Thymus (tissue), 11 donors: ENCODE data around the gene KCNK2. TPM values are rescaled to one million over a fixed set of nuclear protein-coding genes. Genes with fewer than 3 reads are reported as not detected.

ENCODE experiments used
- DNase-seq, 9 donors: peaks; one replicate each; pipeline ENCODE4 v3.0.0-alpha.2; 2013; ENCODE audit warnings: low spot score in 9 of 9, low read depth in 6 of 9, missing footprints in 1 of 9
- H3K27ac ChIP-seq, 2 donors: one replicate each; pipeline ENCODE4 v1.5.1; 2013; ENCODE audit warnings: control low read depth in 1 of 2, low read depth in 1 of 2, low read length in 1 of 2, mild to moderate bottlenecking in 1 of 2, moderate library complexity in 1 of 2
- H3K27me3 ChIP-seq, 2 donors: one replicate each; pipeline ENCODE4 v1.5.1; 2013; ENCODE audit warnings: low read length in 1 of 2; ENCODE audit not compliant: control insufficient read depth in 2 of 2, insufficient read depth in 1 of 2
- H3K36me3 ChIP-seq, 2 donors: one replicate each; pipeline ENCODE4 v1.5.1; 2013; ENCODE audit warnings: low read length in 1 of 2, mild to moderate bottlenecking in 1 of 2, moderate library complexity in 1 of 2; ENCODE audit not compliant: control insufficient read depth in 2 of 2, insufficient read depth in 2 of 2
- H3K4me1 ChIP-seq, 2 donors: one replicate each; pipeline ENCODE4 v1.5.1; 2013; ENCODE audit warnings: low read length in 2 of 2; ENCODE audit not compliant: control insufficient read depth in 2 of 2, insufficient read depth in 2 of 2
- H3K4me3 ChIP-seq, 2 donors: one replicate each; pipeline ENCODE4 v1.5.1; 2013; ENCODE audit warnings: low read length in 2 of 2, control low read depth in 1 of 2, mild to moderate bottlenecking in 1 of 2
- H3K9me3 ChIP-seq, 2 donors: one replicate each; pipeline ENCODE4 v1.5.1; 2013; ENCODE audit warnings: low read length in 1 of 2, mild to moderate bottlenecking in 1 of 2; ENCODE audit not compliant: control insufficient read depth in 2 of 2, insufficient read depth in 1 of 2
- whole genome bisulfite sequencing: extraction: QIAGEN DNeasy Blood & Tissue Kit; methylation state at CpG from one replicate; pipeline ENCODE4 v1.1.7; 2013; 5-methylcytosine and 5-hydroxymethylcytosine counted together
- polyA plus RNA-seq: library from polyadenylated mRNA; stranded (reverse); fragments of 200-250 nt; gene quantifications from one replicate; pipeline ENCODE4 v1.2.3, GENCODE V29; 2013
- total RNA-seq: library from RNA; stranded (reverse); fragments of 120-200 nt; gene quantifications from one replicate; pipeline ENCODE4 v1.2.4, GENCODE V29; 2013
- donor health status: healthy.

KCNK2 gene
- total and polyA plus RNA-seq, 2 donors = 0.30 to 0.57 TPM

DNA sequence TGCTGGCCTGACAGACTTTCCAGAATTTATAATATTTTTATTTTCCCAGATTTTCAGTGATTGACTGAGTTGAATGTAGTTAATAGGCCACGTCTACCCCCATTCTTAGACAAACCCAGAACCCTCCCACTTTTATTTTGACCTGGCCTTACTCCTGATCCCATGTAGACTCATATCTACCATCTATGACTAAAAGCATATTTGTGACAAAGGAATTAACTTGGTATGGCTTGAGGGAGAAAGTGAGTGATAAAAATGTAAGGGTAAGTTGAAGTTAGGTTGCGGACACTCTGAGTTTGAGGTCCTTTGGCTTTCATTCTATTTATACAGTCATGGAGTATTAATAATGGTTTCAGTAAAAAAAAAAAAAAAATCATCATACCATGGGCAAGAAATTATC, 168.4 kb downstream of the KCNK2 start:
- H3K27me3 ChIP-seq = no peaks in the 10 kb centered on the region
- 95% methylated on average over 2 of the region's 2 CpGs for WGBS

GRCh38 chr1:215251428-215251827, 168.9 kb downstream of the KCNK2 start:
- 97% methylated on average over 4 of the region's 4 CpGs for WGBS
- Histone ChIP-seq H3K27ac (no peak overlapping the region), H3K27me3 (no peaks in the 10 kb centered on the region), H3K4me1 (no peaks in the 10 kb centered on the region), H3K9me3 (no peaks in the 10 kb centered on the region), H3K36me3 (no peaks in the 10 kb centered on the region), H3K4me3 (no peak overlapping the region)
- no peak for DNase-seq

More for the DNA sequence above, 168.4 kb downstream of the KCNK2 start:
- H3K4me3 ChIP-seq = no peak overlapping the region
- no peak for DNase-seq
- no peaks in the 10 kb centered on the region for H3K36me3 ChIP-seq
- no peaks in the 10 kb centered on the region for H3K9me3 ChIP-seq
- no peaks in the 10 kb centered on the region for H3K4me1 ChIP-seq
- no peak overlapping the region for H3K27ac ChIP-seq

DNA sequence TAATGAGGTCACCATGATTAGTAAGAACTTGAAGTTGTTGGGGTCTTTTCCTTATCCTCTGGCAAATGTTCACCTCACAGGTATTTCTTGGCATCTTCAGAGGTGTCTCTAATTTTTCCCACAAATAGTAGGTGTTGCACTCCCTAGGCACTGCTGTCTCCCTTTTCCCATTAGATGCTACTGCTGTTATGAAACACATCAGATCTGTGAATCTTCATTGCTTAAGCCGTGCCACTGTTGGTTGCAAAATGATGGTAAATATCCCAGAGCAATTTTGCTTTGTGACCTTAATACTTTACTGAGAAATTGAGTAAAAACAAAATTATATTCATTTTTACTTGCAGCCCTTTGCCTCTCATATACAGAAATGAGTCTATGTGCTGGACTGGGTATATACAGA, 169.6 kb downstream of the KCNK2 start:
- Histone ChIP-seq H3K27ac (no peak overlapping the region), H3K9me3 (no peaks in the 10 kb centered on the region), H3K36me3 (no peaks in the 10 kb centered on the region), H3K4me3 (no peak overlapping the region), H3K27me3 (no peaks in the 10 kb centered on the region), H3K4me1 (no peaks in the 10 kb centered on the region)
- WGBS = 93% methylated on average over 1 of the region's 1 CpG
- DNase-seq = no peak

GRCh38 chr1:215256936-215257679, 174.6 kb downstream of the KCNK2 start:
- no peaks in the 10 kb centered on the region for H3K4me1 ChIP-seq
- no peaks in the 10 kb centered on the region for H3K9me3 ChIP-seq
- H3K36me3 ChIP-seq = no peaks in the 10 kb centered on the region
- H3K27ac ChIP-seq = no peak overlapping the region
- H3K27me3 ChIP-seq = no peaks in the 10 kb centered on the region
- 90% methylated on average over 3 of the region's 3 CpGs for WGBS
- no peak for DNase-seq
- H3K4me3 ChIP-seq = no peak overlapping the region

DNA sequence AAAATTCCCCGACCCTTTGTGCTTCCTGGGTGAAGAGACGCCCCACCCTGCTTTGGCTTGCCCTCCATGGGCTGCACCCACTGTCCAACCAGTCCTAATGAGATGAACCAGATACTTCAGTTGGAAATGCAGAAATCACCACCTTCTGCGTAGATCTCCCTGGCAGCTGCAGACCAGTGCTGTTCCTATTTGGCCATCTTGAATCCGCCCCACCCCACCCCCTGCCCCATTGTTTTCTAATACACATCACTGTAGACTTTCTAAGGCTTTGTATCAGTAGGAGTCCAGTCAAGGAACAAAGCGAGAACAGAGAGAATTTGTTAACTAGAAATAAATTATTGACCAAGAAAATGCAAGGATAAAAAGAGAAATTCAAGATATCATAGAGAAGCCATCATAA, 178.2 kb downstream of the KCNK2 start:
- no peaks in the 10 kb centered on the region for H3K27me3 ChIP-seq
- 90% methylated on average over 5 of the region's 5 CpGs for WGBS
- H3K4me3 ChIP-seq = no peak overlapping the region

DNA sequence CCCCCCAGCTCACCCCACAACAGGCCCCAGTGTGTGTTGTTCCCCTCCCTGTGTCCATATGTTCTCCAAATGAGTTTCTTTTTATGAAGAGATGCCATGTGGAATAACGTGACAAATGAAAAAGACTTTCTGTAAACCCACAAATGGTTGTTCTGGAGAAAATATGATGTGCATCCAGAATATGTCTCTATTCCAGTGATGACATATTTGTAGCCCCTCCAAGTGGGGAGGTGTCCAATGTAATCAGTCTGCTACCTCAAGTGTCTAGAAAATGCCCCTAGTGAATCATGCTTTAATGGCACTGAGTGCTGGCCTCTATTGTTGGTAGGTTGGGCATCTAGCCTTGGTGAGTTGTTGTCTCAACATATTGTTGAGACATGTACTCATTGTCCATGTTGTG, 179.6 kb downstream of the KCNK2 start:
- no peak for DNase-seq
- no peak overlapping the region for H3K27ac ChIP-seq
- 93% methylated on average over 1 of the region's 1 CpG for WGBS
- no peaks in the 10 kb centered on the region for H3K4me1 ChIP-seq
- H3K9me3 ChIP-seq = no peaks in the 10 kb centered on the region
- no peaks in the 10 kb centered on the region for H3K27me3 ChIP-seq
- H3K4me3 ChIP-seq = no peak overlapping the region
- H3K36me3 ChIP-seq = no peaks in the 10 kb centered on the region

More for the DNA sequence above, 178.2 kb downstream of the KCNK2 start:
- H3K4me1 ChIP-seq = no peaks in the 10 kb centered on the region
- DNase-seq = no peak
- H3K9me3 ChIP-seq = no peaks in the 10 kb centered on the region
- H3K36me3 ChIP-seq = no peaks in the 10 kb centered on the region
- no peak overlapping the region for H3K27ac ChIP-seq

GRCh38 chr1:215263636-215264035, 181.1 kb downstream of the KCNK2 start:
- no peak for DNase-seq
- Histone ChIP-seq H3K27ac (no peak overlapping the region), H3K27me3 (no peaks in the 10 kb centered on the region), H3K9me3 (no peaks in the 10 kb centered on the region), H3K36me3 (no peaks in the 10 kb centered on the region), H3K4me3 (no peak overlapping the region), H3K4me1 (no peaks in the 10 kb centered on the region)
- 89% methylated on average over 1 of the region's 1 CpG for WGBS

DNA sequence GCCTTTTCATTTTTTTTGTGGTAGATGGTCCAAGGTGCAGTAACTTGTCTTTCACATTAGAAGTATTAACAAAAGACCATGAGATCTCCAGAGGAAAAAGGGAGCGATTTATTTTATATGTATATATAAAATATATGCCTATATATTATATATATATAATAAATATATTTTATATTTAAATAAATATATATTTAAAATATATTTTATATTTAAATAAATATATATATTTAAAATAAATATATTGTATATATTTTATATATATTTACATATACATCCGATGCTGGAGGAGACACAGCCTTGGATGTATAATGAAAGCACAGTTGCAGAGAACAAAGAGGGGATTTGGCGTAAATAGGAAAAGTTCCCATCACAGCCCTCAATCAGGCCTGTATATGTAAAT, 182.1 kb downstream of the KCNK2 start:
- H3K4me1 ChIP-seq = no peaks in the 10 kb centered on the region
- 95% methylated on average over 3 of the region's 3 CpGs for WGBS
- DNase-seq = no peak

GRCh38 chr1:215267495-215267894, 185.0 kb downstream of the KCNK2 start:
- Histone ChIP-seq H3K27me3 (no peaks in the 10 kb centered on the region), H3K27ac (no peak overlapping the region), H3K9me3 (no peaks in the 10 kb centered on the region), H3K4me1 (no peaks in the 10 kb centered on the region), H3K36me3 (no peaks in the 10 kb centered on the region), H3K4me3 (no peak overlapping the region)
- no peak for DNase-seq
- 70% methylated on average over 1 of the region's 1 CpG for WGBS

More for the DNA sequence above, 182.1 kb downstream of the KCNK2 start:
- H3K27ac ChIP-seq = no peak overlapping the region
- H3K36me3 ChIP-seq = no peaks in the 10 kb centered on the region
- H3K27me3 ChIP-seq = no peaks in the 10 kb centered on the region
- no peaks in the 10 kb centered on the region for H3K9me3 ChIP-seq
- no peak overlapping the region for H3K4me3 ChIP-seq
